Astrocyte of the cerebellum (primary cell): Measurements from ENCODE around the gene PCNT.

Source experiments
- DNase-seq: peaks from one replicate; pipeline ENCODE4 v3.0.0-alpha.2; 2011; ENCODE audit warnings: low read depth
- H3K4me3 ChIP-seq: 2 replicates; pipeline ENCODE4 v1.5.1; 2011; ENCODE audit warnings: mild to moderate bottlenecking, low read depth, low read length, moderate library complexity
- in situ Hi-C: cut with HindIII; loops from 2 replicates; pipeline ENCODE4 v1.10.0; 2017; ENCODE audit warnings: low sequenced_read_pairs
- TF ChIP-seq, protein P1 (sequence below): IDR thresholded peaks from 2 replicates; pipeline ENCODE4 v1.5.1; 2012; ENCODE audit warnings: low read length, low read depth, moderate library complexity, mild to moderate bottlenecking; ENCODE audit errors: missing control alignments

The PCNT gene

DNA sequence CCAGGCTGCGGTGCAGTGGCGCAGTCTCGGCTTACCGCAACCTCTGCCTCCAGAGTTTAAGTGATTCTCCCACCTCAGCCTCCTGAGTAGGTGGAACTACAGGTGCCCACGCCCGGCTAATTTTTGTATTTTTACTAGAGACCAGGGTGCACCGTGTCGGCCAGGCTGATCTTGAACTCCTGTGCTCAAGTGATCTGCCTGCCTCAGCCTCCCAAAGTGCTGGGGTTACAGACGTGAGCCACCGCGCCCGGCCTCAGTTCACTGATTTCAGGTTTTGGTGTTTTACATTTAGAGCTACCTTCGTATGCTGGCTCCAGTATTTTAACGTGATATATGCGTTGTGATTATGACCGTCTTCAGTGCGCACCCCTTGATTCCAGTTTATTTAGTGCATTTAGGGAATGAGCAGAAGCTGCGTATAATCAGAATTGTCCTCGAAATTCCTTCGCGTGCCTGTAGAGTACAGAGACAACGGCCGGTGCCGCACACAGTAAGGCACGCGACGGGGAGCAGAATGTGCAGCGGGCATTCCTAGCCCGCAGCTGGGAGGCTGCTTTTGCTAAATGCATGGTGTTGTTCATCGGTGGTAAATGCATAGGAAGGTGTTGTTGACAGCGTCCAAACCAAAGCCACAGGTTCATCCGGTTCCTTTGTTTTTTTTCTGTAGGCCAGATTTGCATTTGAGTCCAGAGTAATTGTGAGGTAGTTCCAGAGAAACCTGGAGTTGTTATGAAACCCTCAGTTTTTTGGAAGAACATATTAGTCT lies 85.9 kb downstream of the PCNT start:
- H3K4me3 ChIP-seq, result no peak overlapping the region
- no peak for DNase-seq
- TF ChIP-seq, protein P1, sequence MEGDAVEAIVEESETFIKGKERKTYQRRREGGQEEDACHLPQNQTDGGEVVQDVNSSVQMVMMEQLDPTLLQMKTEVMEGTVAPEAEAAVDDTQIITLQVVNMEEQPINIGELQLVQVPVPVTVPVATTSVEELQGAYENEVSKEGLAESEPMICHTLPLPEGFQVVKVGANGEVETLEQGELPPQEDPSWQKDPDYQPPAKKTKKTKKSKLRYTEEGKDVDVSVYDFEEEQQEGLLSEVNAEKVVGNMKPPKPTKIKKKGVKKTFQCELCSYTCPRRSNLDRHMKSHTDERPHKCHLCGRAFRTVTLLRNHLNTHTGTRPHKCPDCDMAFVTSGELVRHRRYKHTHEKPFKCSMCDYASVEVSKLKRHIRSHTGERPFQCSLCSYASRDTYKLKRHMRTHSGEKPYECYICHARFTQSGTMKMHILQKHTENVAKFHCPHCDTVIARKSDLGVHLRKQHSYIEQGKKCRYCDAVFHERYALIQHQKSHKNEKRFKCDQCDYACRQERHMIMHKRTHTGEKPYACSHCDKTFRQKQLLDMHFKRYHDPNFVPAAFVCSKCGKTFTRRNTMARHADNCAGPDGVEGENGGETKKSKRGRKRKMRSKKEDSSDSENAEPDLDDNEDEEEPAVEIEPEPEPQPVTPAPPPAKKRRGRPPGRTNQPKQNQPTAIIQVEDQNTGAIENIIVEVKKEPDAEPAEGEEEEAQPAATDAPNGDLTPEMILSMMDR, result no peak
- in situ Hi-C loops, result no loop called here

DNA sequence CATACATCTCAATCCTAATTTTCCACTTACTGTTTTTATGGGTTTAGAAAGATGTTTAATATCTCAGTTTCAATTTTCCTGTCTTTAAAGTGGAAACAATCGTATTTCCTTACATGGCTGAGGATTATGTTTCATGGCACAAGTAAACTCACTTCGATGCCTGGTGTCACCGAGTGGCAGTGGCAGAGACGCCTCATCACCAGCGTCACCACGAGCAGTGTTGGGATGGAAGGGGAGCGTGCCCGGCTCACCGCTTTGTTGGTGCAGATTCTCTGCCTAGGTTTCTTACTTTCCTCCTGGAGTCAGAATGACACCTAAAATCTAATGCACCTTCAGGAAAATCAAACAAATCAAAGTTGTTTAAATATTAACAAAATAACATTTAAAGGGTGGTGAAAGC lies 86.6 kb downstream of the PCNT start:
- TF ChIP-seq, protein P1, result no peak
- no peak overlapping the region for H3K4me3 ChIP-seq
- no peak for DNase-seq
- in situ Hi-C loops, result no loop called here

DNA sequence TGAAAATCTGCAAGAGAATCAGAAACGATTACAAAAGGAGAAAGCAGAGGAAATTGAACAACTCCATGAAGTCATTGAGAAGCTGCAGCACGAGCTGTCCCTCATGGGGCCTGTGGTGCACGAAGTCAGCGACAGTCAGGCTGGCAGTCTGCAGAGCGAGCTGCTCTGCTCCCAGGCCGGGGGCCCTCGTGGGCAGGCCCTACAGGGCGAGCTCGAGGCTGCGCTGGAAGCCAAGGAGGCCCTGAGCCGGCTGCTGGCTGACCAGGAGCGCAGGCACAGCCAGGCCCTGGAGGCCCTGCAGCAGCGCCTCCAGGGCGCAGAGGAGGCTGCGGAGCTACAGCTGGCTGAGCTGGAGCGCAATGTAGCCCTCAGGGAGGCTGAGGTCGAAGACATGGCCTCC lies 87.3 kb downstream of the PCNT start:
- in situ Hi-C loops, result no loop called here
- no peak overlapping the region for H3K4me3 ChIP-seq
- DNase-seq, result no peak
- TF ChIP-seq, protein P1, result no peak

DNA sequence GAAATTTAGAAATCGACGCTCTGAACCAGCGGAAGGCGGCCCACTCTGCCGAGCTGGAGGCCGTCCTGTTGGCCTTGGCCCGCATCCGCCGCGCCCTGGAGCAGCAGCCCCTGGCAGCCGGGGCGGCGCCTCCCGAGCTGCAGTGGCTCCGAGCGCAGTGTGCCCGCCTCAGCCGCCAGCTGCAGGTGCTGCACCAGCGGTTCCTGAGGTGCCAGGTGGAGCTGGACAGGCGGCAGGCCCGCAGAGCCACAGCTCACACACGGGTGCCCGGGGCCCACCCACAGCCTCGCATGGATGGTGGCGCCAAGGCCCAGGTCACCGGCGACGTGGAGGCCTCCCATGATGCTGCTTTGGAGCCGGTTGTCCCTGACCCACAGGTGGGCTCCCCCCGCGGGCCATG lies 87.7 kb downstream of the PCNT start:
- H3K4me3 ChIP-seq, result no peak overlapping the region
- in situ Hi-C loops, result no loop called here
- TF ChIP-seq, protein P1, result no peak
- DNase-seq, result no peak

- TF ChIP-seq, protein P1, result no peak
- H3K4me3 ChIP-seq, result no peak overlapping the region
- no peak for DNase-seq
- in situ Hi-C loops, result no loop called here
Observed at GRCh38 chr21:46412521-46413364, 88.8 kb downstream of the PCNT start.

DNA sequence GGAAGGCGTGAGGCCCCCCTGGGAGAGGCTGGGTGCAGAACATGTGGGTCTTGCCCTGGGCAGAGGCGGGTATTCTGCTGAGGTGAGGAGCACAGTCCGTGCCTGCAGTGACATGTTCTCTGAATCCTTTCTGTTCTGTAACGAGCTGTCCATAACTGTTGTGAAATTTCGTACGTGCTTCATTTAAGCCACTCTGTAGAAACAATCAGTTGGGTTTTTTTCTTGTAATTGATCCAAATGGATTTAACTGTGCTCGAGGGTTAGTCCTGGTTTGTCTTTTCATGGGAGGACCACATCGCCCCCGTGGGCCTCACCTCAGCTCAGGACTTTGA lies 89.4 kb downstream of the PCNT start:
- in situ Hi-C loops, result no loop called here
- H3K4me3 ChIP-seq, result no peak overlapping the region
- DNase-seq, result no peak
- TF ChIP-seq, protein P1, result no peak
